ENCODE results near the gene FBXL7. TPM values are rescaled to one million over a fixed set of nuclear protein-coding genes. Genes with fewer than 3 reads are reported as not detected.

The FBXL7 gene
- total and polyA plus RNA-seq, 12 donors: 8.7 to 33.4 (median 23.5) TPM

DNA sequence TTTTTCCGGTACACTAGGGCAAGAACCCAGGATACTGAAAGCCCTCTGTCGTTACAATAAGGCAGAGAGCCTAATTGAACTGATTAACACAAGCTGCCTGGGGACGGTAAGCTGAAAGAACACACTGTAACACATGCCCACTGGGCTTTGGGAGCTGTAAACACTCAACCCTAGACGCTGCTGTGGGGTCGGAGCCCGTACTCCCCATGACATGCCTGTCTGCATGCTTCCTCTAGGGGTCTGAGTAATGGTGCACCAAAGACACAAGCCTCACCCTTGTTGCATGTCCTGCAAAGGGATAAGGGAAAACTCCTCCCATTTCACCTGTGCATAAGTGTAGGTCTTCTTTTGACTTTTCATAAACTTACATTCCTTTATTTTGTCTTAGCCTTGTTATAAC, 194.0 kb downstream of the FBXL7 start:
- peak in 2 of 8 donors; percentile 42 to 64 for ATAC-seq
- peak overlapping the region in 3 of 10 donors; percentile 13 to 35 (median 27) for H3K27ac ChIP-seq
- no peak for TF ChIP-seq CTCF (IDR thresholded peaks at IDR 0.05)

GRCh38 chr5:15694696-15695214, 194.8 kb downstream of the FBXL7 start:
- H3K27me3 ChIP-seq: no peaks in the 10 kb centered on the region
- peaks cover 4 to 72% (median 37%) of the 10 kb centered on the region in 9 donors for H3K4me1 ChIP-seq
- TF ChIP-seq CTCF (IDR thresholded peaks at IDR 0.05): no peak
- no peaks in the 10 kb centered on the region for H3K9me3 ChIP-seq
- WGBS, 2 donors: 28 to 34% methylated on average over 2 of the region's 2 CpGs
- peak in 3 of 8 donors; percentile 32 to 48 (median 33) for ATAC-seq
- H3K4me3 ChIP-seq: no peak overlapping the region
- intact Hi-C loops (cut with DNase I): no loop called here
- H3K27ac ChIP-seq: peak overlapping the region in 7 of 10 donors; percentile 2 to 43 (median 27)
- H3K36me3 ChIP-seq: no peaks in the 10 kb centered on the region
- no peak for DNase-seq

More for the DNA sequence above, 194.0 kb downstream of the FBXL7 start:
- Histone ChIP-seq H3K4me3 (no peak overlapping the region), H3K9me3 (no peaks in the 10 kb centered on the region), H3K36me3 (no peaks in the 10 kb centered on the region), H3K4me1 (peaks cover 4 to 66% (median 37%) of the 10 kb centered on the region in 9 donors), H3K27me3 (no peaks in the 10 kb centered on the region)
- intact Hi-C loops (cut with DNase I): no loop called here
- WGBS, 2 donors: 71 to 72% methylated on average over 6 of the region's 6 CpGs
- no peak for DNase-seq

- H3K36me3 ChIP-seq: no peaks in the 10 kb centered on the region
- peak overlapping the region in 7 of 10 donors; percentile 2 to 43 (median 27) for H3K27ac ChIP-seq
- WGBS, 2 donors: 32 to 39% methylated on average over 4 of the region's 4 CpGs
- peaks cover 4 to 72% (median 37%) of the 10 kb centered on the region in 9 donors for H3K4me1 ChIP-seq
- no peaks in the 10 kb centered on the region for H3K9me3 ChIP-seq
- no peak overlapping the region for H3K4me3 ChIP-seq
- no peak for DNase-seq
- H3K27me3 ChIP-seq: no peaks in the 10 kb centered on the region
- peak in 7 of 8 donors; percentile 17 to 61 (median 42) for ATAC-seq
- intact Hi-C loops (cut with DNase I): no loop called here
- TF ChIP-seq CTCF (IDR thresholded peaks at IDR 0.05): no peak
These were observed 195.3 kb downstream of the FBXL7 start for GRCh38 chr5:15695215-15695731.

DNA sequence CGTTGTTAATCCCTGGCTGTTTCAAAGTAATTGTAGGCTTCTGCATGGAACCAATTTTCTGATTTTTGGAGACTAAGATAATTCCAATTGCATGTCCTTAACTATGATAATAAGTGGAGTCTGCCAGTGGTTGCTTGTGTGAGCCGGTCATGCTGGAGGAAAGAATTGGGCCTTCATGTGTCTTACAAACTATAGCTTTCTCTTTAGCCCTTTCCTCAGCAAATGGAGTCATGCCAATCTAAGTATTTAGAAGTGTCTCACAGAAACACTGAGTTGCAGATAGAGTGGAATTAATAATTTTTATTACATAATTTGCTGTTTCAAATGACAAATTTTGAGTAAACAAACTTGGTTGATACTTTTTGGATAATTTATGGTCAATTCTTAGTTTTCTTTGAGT, 200.4 kb downstream of the FBXL7 start:
- Histone ChIP-seq H3K4me3 (no peak overlapping the region), H3K4me1 (peaks cover 2 to 56% (median 22%) of the 10 kb centered on the region in 9 donors), H3K27me3 (no peaks in the 10 kb centered on the region), H3K36me3 (no peaks in the 10 kb centered on the region), H3K27ac (no peak overlapping the region), H3K9me3 (no peaks in the 10 kb centered on the region)
- intact Hi-C loops (cut with DNase I): no loop called here
- TF ChIP-seq CTCF (IDR thresholded peaks at IDR 0.05): no peak
- WGBS, 2 donors: 84 to 85% methylated on average over 2 of the region's 2 CpGs
- ATAC-seq (no peak), DNase-seq (no peak)

All from heart right ventricle (tissue), 16 donors.